ENCODE results near the gene DNAJC28.
"Not testable (repeated sequence)": the region's sequence is repeated elsewhere in the genome, so short reads cannot be mapped to it uniquely, and the experiment has no call there.

Gene DNAJC28

GRCh38 chr21:33491373-33492102, at the start of gene DNAJC28:
TSS of gene DNAJC28 (minus strand) at chr21:33491716. CDS start at chr21:33489393, 2,323 bp downstream.
- DNase-seq (ENCODE audit: low spot score), result peak; percentile 96

GRCh38 chr21:33541105-33541711, 49.7 kb upstream of the DNAJC28 start:
- DNase-seq (ENCODE audit: low spot score), result no peak

GRCh38 chr21:33540711-33541104, 49.2 kb upstream of the DNAJC28 start:
- DNase-seq (ENCODE audit: low spot score), result no peak

DNA sequence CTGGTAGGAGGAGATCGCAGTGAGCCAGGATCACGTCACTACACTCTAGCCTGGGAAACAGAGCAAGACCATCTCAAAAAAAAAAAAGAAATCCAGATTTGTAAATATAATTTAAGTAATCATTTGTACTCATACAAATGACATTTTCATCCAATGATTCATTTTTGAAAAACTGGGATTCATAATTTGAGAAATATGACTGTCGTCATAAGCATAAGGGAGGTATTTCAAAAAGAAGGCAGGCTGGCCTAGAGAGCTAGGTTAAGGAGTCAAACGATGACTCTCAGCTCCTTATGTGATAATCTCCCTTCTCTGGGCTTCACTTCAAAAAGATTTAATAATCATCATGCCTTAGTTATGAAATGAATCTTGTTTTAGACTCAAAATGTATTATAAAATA, 48.1 kb upstream of the DNAJC28 start:
- DNase-seq (ENCODE audit: low spot score), result no peak

- no peak for DNase-seq (ENCODE audit: low spot score)
Observed at GRCh38 chr21:33537212-33537611, 45.7 kb upstream of the DNAJC28 start.

GRCh38 chr21:33531007-33531406, 39.5 kb upstream of the DNAJC28 start:
- DNase-seq (ENCODE audit: low spot score), result no peak

GRCh38 chr21:33522953-33523349, 31.4 kb upstream of the DNAJC28 start:
- no peak for DNase-seq (ENCODE audit: low spot score)

- DNase-seq (ENCODE audit: low spot score), result no peak
Observed at GRCh38 chr21:33522297-33522952, 30.9 kb upstream of the DNAJC28 start.

DNA sequence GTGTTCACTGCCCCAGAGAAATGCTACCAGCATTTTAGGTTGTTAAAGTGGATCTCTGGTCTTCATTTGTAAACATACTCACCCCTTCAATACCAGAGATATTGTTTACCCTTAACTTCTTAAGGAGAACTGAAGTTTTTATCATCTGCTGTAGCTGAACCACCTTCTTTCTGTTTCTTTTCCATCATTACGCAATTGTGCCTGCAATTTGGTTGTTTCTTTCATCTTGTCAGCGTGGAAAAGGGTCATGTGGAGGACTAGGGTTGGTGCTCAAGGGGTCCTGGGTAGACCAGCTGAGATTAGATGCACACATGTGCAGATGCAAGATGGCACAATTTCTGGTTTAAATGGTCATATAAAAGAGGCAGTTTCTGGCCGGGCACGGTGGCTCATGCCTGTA, 27.4 kb upstream of the DNAJC28 start:
- DNase-seq (ENCODE audit: low spot score), result no peak

GRCh38 chr21:33514229-33514628, 22.7 kb upstream of the DNAJC28 start:
- no peak for DNase-seq (ENCODE audit: low spot score)

GRCh38 chr21:33512481-33512880, 21.0 kb upstream of the DNAJC28 start:
- DNase-seq (ENCODE audit: low spot score), result no peak

GRCh38 chr21:33511639-33512038, 20.1 kb upstream of the DNAJC28 start:
- DNase-seq (ENCODE audit: low spot score), result no peak

DNA sequence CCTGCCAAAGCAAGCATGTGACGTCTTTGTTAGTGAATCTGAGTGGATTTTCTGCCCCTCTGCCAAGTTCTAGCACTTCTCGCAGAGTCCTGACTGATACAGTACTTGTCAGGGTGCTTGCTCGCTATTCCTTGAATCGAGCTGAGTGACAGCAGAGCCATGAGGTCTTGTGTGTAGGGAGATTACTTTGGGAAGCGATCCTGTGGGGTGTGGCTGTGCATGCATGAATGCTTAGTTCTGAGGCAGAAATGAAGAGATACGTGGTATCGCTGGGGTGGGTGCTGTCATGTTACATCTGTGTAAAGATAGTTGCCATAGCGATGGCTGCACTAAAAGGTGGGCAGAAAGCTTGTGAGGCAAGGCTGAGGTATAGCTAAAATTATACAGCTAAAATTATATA, 19.3 kb upstream of the DNAJC28 start:
- DNase-seq (ENCODE audit: low spot score), result no peak

GRCh38 chr21:33507003-33507402, 15.5 kb upstream of the DNAJC28 start:
- DNase-seq (ENCODE audit: low spot score), result not testable (repeated sequence)

- DNase-seq (ENCODE audit: low spot score), result no peak
Observed at GRCh38 chr21:33505833-33506232, 14.3 kb upstream of the DNAJC28 start.

DNA sequence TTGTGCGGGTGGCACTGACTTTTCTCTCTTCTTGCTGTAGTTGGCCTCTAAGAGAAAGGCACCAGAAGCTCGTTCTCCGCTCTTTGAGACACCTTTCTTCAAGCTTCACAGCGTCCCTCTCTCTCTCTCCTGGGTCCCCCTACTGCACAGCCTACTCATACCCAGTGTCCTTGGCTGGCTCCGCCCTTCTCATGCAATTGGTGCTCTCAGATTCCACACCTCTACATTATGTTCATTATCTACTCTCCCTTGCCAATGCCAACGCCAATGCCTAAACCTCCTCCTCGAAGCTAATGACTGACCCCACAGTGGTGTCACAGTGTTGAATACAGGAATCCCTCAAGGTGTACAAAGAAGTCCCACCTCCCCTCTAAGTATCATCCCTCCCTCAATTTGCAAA, 4.8 kb upstream of the DNAJC28 start:
- DNase-seq (ENCODE audit: low spot score), result no peak

DNA sequence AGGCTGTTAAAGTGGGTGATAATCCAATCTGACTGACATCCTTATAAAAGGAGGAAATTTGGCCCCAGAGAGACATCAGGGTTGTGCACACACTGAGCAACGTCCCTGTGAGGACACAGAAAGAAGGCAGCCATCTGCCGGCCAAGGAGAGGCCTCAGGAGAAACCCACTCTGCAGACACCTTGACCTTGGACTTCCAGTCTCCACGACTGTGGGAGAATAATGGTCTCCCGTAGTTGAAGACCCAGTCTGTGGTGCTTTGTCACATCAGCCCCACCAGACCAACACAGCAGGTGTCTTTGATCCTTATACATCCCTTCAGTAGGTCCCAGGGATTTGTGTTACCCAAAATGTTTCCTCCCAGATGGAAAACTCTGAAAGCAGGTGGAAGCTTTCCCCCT, 4.2 kb upstream of the DNAJC28 start:
- DNase-seq (ENCODE audit: low spot score), result no peak

GRCh38 chr21:33493756-33494155, 2.2 kb upstream of the DNAJC28 start:
- no peak for DNase-seq (ENCODE audit: low spot score)

GRCh38 chr21:33492571-33492970, 1.1 kb upstream of the DNAJC28 start:
- no peak for DNase-seq (ENCODE audit: low spot score)

DNA sequence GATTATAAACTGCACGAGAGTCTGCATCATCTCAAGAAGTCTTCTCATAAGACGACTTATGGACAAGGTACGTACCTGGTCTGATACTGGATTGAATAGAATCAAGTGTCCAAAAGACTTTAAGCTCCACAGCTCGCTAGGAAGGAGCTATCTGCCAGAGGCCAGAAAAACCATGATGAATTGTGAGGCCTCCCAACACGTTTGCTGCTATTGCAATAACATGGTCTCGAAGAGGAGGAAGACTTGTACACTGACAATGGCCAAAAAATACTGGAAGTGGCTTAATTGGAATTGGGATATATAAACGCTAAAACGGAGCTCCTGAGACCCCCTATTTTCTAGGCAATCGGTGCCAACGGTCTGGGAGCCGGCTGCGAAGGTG, 534 bp downstream of the DNAJC28 start:
- DNase-seq (ENCODE audit: low spot score), result no peak

DNA sequence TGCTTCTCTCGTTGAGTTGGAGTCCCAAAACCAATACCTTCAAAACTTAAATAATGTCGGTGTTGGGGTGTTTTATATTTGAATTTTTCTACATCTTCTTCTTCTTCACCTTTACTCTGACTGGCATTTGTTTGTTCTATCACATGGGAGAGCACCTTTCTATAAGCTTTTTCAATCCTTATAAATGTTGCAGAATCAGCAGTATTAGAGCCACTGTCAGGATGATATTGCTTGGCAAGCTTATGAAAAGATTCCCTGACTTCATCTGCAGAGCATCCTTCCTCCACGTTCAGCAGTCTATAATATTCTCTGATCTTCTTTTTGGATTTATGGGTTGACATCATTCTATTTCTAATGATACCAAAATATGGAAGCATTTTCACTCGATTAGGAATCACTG, 2.6 kb downstream of the DNAJC28 start:
- no peak for DNase-seq (ENCODE audit: low spot score)

GRCh38 chr21:33487996-33488395, 3.5 kb downstream of the DNAJC28 start:
- DNase-seq (ENCODE audit: low spot score), result no peak

DNA sequence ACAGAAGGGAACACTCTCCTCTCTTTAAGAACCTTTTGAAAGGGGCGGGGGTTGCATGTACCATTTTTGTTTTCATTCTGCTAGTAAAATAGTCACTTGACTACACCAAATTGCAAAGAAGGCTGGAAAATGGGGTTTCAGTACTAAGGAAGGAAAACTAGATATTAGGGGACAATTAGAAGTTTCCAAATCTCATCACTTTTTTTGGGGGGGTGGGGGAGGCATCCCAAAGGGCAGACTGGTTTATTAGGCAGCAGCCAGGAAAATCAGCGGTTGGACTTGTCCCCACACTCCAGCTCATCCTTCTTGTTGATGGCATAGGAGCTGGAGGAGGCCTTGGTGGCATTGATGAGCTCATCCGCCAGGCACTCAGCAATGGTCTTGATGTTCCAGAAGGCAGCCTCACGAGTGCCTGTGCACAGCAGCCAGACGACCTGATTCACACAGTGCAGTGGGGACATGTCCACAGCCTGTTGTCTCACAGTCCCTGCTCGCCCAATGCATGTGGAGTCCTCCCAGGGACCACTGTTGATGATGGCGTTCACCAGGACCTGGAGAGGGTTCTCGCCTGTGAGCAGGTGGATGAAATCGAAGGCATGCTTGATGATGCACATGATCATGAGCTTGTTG, 10.1 kb downstream of the DNAJC28 start:
- no peak for DNase-seq (ENCODE audit: low spot score)
